ENCODE data around the gene SNX17. TPM values are rescaled to one million over a fixed set of nuclear protein-coding genes. Genes with fewer than 3 reads are reported as not detected.
A peak's percentile ranks its signal among the peaks of the same experiment; 100 is the strongest.

Gene SNX17
- total and polyA plus RNA-seq, 2 of the 4 experiments (the other 2 are of a cell fraction): 102 to 130 TPM

DNA sequence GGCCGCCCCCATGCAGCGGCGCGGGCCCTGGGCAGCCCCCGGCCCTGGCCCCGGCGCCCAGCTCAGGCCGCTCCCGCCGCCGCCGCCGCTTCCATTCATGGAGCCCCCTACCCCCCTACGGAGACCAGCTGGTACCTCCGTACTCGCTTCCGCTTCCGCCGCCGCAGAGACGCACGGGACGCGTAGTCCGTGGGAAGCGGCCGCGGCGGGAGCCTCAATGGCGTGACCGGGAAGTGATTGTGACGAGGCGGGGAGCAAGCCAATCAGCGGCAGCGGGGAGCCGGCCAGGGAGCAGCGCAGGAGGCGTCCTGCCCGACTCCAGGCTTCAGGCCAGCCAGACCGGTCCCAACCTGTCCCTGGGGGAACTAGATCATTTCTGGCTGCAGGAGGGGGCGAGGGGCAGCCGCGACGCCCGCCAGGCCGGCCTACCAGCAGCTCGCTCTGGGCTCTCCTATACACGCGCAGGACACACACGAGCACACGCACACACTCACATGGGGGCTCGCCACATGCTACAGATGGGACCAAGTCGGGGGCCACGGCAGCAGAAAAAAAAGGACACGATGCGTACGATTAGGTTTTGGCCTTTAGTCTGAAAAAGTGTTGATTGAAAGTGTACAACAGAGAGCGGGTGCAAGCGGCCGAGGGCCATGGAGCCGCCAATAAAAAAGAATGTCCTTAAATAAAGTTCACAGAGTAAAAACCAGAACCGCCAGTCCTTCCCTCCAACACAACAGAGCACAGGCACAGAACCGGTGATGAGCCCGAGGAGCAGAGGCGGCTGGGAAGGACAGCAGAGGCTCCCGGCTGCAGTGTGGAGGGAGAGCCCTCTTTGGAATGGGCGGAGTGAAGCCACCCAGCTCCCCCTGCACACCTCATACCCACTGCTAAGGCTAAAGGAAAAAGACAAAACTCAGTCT, 10.5 kb downstream of the SNX17 start, which contains the start of gene ZNF513:
Gene ZNF513, minus strand, starts transcription at position 109 of the 920 bp plus-strand sequence. CDS start 208 bp downstream, outside the sequence.
- BruUV-seq (replicated peaks): no TSS peak
- peak within 1 kb of the TSS; percentile 45; the same call in 1 of the 2 replicates for H2BK120ac ChIP-seq (ENCODE audit: low read depth, low read length)
- peak within 1 kb of the TSS; percentile 87 for H3K9ac ChIP-seq (ENCODE audit: low read depth, low read length)
- POLR2A ChIA-PET (ENCODE audit: unreplicated experiment): interaction anchor here (1.9 kb wide), 1 partner anchor 24 kb away, joined by 5 read pairs; the partner anchor contains the start of gene GTF3C2
- peak within 1 kb of the TSS; percentile 95 for H2AFZ ChIP-seq (replicated peaks; ENCODE audit: low read length, poor library complexity)
- in situ Hi-C loops (cut with MboI; ENCODE audit: low sequenced_read_pairs): no loop called here
- dilution Hi-C loops (cut with HindIII; ENCODE audit: low sequenced_read_pairs, unreplicated experiment): no loop called here
- H3K79me1 ChIP-seq (ENCODE audit: low read depth in 1 of 2, low read length in 2 of 2): peaks cover 15 to 43% of the 10 kb centered on the region in 2 experiments
- peak within 1 kb of the TSS; percentile 77 for H4K91ac ChIP-seq (ENCODE audit: insufficient read depth, low read depth, low read length)
- no peaks in the 10 kb centered on the region for H3K27me3 ChIP-seq (ENCODE audit: control insufficient read depth, insufficient read depth, low read length)
- H4K8ac ChIP-seq (ENCODE audit: low read depth in 2 of 2, low read length in 2 of 2): peak within 1 kb of the TSS; percentile 96 to 97
- CTCF ChIA-PET: interaction anchor here (0.5 kb wide), 1 partner anchor 16 kb away, joined by 6 read pairs; no protein-coding TSS in a partner anchor
- no peak within 1 kb of the TSS for H2BK20ac ChIP-seq (ENCODE audit: low read depth, low read length)
- peak within 1 kb of the TSS; percentile 96 for H4K5ac ChIP-seq (ENCODE audit: low read depth, low read length)
- H2AK5ac ChIP-seq (ENCODE audit: low read depth, low read length): peak within 1 kb of the TSS; percentile 89
- H3K9me1 ChIP-seq (ENCODE audit: insufficient read depth, low read length): 0 out of 2 replicates have a peak, but pooled peaks cover 3% of the 10 kb centered on the region
- H3K18ac ChIP-seq (ENCODE audit: low read depth, low read length): peak within 1 kb of the TSS; percentile 68; the same call in 1 of the 2 replicates
- TF ChIP-seq MAZ (IDR thresholded peaks at IDR 0.05; ENCODE audit: borderline replicate concordance, low read depth, low read length) (peak; percentile 43; the same call in 1 of the 2 replicates), RAD21 (IDR thresholded peaks at IDR 0.05; ENCODE audit: low read length) (no peak), CEBPB (IDR thresholded peaks at IDR 0.05; ENCODE audit: low read depth, low read length) (no peak), SMC3 (IDR thresholded peaks at IDR 0.05; ENCODE audit: low read depth, low read length) (no peak), RFX5 (IDR thresholded peaks at IDR 0.05; ENCODE audit: low read depth, low read length) (peak; percentile 3; the same call in 1 of the 2 replicates), MAFK (IDR thresholded peaks at IDR 0.05; ENCODE audit: low read depth, low read length) (no peak), BHLHE40 (IDR thresholded peaks at IDR 0.05; ENCODE audit: low read depth, low read length) (peak; percentile 89), FOS (IDR thresholded peaks at IDR 0.05; ENCODE audit: low read depth, low read length) (no peak), POLR2A (IDR thresholded peaks at IDR 0.05; ENCODE audit: low read depth, low read length) (peak; percentile 46; the same call in 1 of the 2 replicates)
- TF ChIP-seq, protein P1, sequence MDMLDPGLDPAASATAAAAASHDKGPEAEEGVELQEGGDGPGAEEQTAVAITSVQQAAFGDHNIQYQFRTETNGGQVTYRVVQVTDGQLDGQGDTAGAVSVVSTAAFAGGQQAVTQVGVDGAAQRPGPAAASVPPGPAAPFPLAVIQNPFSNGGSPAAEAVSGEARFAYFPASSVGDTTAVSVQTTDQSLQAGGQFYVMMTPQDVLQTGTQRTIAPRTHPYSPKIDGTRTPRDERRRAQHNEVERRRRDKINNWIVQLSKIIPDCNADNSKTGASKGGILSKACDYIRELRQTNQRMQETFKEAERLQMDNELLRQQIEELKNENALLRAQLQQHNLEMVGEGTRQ (IDR thresholded peaks at IDR 0.05; ENCODE audit: low read depth, low read length): peak; percentile 35; the same call in 1 of the 2 replicates
- H2AK9ac ChIP-seq (replicated peaks; ENCODE audit: low read depth, low read length, poor library complexity): peak within 1 kb of the TSS; percentile 99
- no peaks in the 10 kb centered on the region for H3K9me3 ChIP-seq (ENCODE audit: control insufficient read depth, insufficient read depth, low read length)
- H3K4ac ChIP-seq (ENCODE audit: low read depth, low read length): peak within 1 kb of the TSS; percentile 93
- WGBS, 2 experiments (ENCODE audit: extremely low coverage in 2 of 2, insufficient read length in 1 of 2): 0% methylated on average over 16 of the region's 67 CpGs; no CpG with 5 or more reads in 1 of the 2 experiments
- ATAC-seq (ENCODE audit: low read depth) (peak; percentile 83), DNase-seq (peak; percentile 93)
- H2BK15ac ChIP-seq (ENCODE audit: low read depth, low read length): 0 out of 3 replicates have a peak within 1 kb of the TSS, but pooled peaks have one; percentile 48
- peak within 1 kb of the TSS; percentile 94 for H3K4me2 ChIP-seq (ENCODE audit: low read depth, low read length)
- H3K23ac ChIP-seq (ENCODE audit: low read depth, low read length): peak within 1 kb of the TSS; percentile 94
- peak within 1 kb of the TSS; percentile 73; the same call in 1 of the 2 replicates for H3K56ac ChIP-seq (ENCODE audit: extremely low read depth, insufficient read depth, low read length)
- H4K20me1 ChIP-seq (ENCODE audit: insufficient read depth, low read length): peaks cover 17% of the 10 kb centered on the region; the same call in 1 of the 2 replicates
- intact Hi-C loops (cut with micrococcal nuclease): no loop called here
- peak within 1 kb of the TSS; percentile 83 for H2BK5ac ChIP-seq (ENCODE audit: low read depth, low read length, poor library complexity, severe bottlenecking)
- peak within 1 kb of the TSS; percentile 93 for H3K14ac ChIP-seq (replicated peaks; ENCODE audit: low read depth, low read length)
- H3K27ac ChIP-seq (ENCODE audit: insufficient read depth, low read length): peak within 1 kb of the TSS; percentile 94
- peaks cover 59% of the 10 kb centered on the region for H3K36me3 ChIP-seq (ENCODE audit: control insufficient read depth, insufficient read depth, low read length)
- H3K4me3 ChIP-seq (ENCODE audit: insufficient read depth, low read depth, low read length): peak within 1 kb of the TSS; percentile 81
- H3K4me1 ChIP-seq (ENCODE audit: control insufficient read depth, insufficient read depth, low read length): peaks cover 6% of the 10 kb centered on the region

All from IMR-90 (cell line).